OCI-LY1 (cell line): Measurements from ENCODE around the gene OR2V1.

Source experiments
- H2AFZ ChIP-seq: fragments of 200-600 bp; sonication (generic), shearing (Covaris generic); 2 replicates; pipeline ENCODE4 v1.6.0; 2014; ENCODE audit warnings: antibody characterized with exemption, mild to moderate bottlenecking, low read length
- H3F3A ChIP-seq: fragments of 200-600 bp; sonication (generic), shearing (Covaris generic); 2 replicates; pipeline ENCODE4 v1.6.0; 2014; ENCODE audit warnings: mild to moderate bottlenecking, antibody characterized with exemption, low read length, moderate library complexity; ENCODE audit not compliant: insufficient read depth
- H3K27ac ChIP-seq: fragments of 200-600 bp; sonication (generic); 2 replicates; pipeline ENCODE4 v1.5.1; 2014; ENCODE audit warnings: low read length, mixed run types, mild to moderate bottlenecking, low read depth; ENCODE audit not compliant: poor library complexity, severe bottlenecking
- H3K27me3 ChIP-seq: fragments of 200-600 bp; sonication (generic); 2 replicates; pipeline ENCODE4 v1.6.0; 2014; ENCODE audit warnings: antibody characterized with exemption, mild to moderate bottlenecking, low read length, moderate library complexity; ENCODE audit not compliant: insufficient read depth
- H3K36me3 ChIP-seq: fragments of 200-600 bp; sonication (generic); 2 replicates; pipeline ENCODE4 v1.6.1; 2014; ENCODE audit warnings: mild to moderate bottlenecking, antibody characterized with exemption, low read length, moderate library complexity, mixed read lengths; ENCODE audit not compliant: insufficient read depth
- H3K4me1 ChIP-seq: fragments of 200-600 bp; sonication (generic); 2 replicates; pipeline ENCODE4 v1.5.1; 2014; ENCODE audit warnings: mild to moderate bottlenecking, low read length, moderate library complexity; ENCODE audit not compliant: insufficient read depth, severe bottlenecking
- H3K4me2 ChIP-seq: fragments of 200-600 bp; sonication (generic), shearing (Covaris generic); 2 replicates; pipeline ENCODE4 v1.6.1; 2014; ENCODE audit warnings: low read length
- H3K4me3 ChIP-seq: fragments of 200-600 bp; sonication (generic); 2 replicates; pipeline ENCODE4 v1.5.1; 2014; ENCODE audit warnings: low read length, low read depth, mild to moderate bottlenecking, mixed read lengths; ENCODE audit not compliant: poor library complexity, severe bottlenecking
- H3K79me2 ChIP-seq: fragments of 200-600 bp; shearing (Covaris generic); 2 replicates; pipeline ENCODE4 v1.6.1; 2016; ENCODE audit warnings: mixed run types, low read length, mixed read lengths; ENCODE audit not compliant: insufficient read depth
- H3K9ac ChIP-seq: fragments of 200-600 bp; sonication (generic), shearing (Covaris generic); 2 replicates; pipeline ENCODE4 v1.6.1; 2014; ENCODE audit warnings: mild to moderate bottlenecking, low read length, mixed read lengths
- H3K9me2 ChIP-seq: fragments of 200-600 bp; sonication (generic), shearing (Covaris generic); 2 replicates; pipeline ENCODE4 v1.6.1; 2014; ENCODE audit warnings: low read depth, mild to moderate bottlenecking, low read length, mixed read lengths
- H3K9me3 ChIP-seq: fragments of 200-600 bp; shearing (Covaris generic); 2 replicates; pipeline ENCODE4 v1.6.1; 2014; ENCODE audit warnings: low read length, mixed read lengths
- H4K20me1 ChIP-seq: fragments of 200-600 bp; sonication (generic), shearing (Covaris generic); 2 replicates; pipeline ENCODE4 v1.6.0; 2016; ENCODE audit warnings: mild to moderate bottlenecking, low read length; ENCODE audit not compliant: insufficient read depth
- EZH2 ChIP-seq: fragments of 200-600 bp; sonication (generic), shearing (Covaris generic); IDR thresholded peaks from 2 replicates; pipeline ENCODE4 v1.8.0; 2017; ENCODE audit warnings: borderline replicate concordance, mixed run types, mild to moderate bottlenecking, antibody characterized with exemption, low read length, moderate library complexity, mixed read lengths
- TF ChIP-seq, protein P1 (sequence below): fragments of 200-600 bp; sonication (generic), shearing (Covaris generic); IDR thresholded peaks from 2 replicates; pipeline ENCODE4 v1.5.1; 2017; ENCODE audit warnings: mild to moderate bottlenecking, antibody characterized with exemption, low read length, moderate library complexity, mixed read lengths

OR2V1 gene

DNA sequence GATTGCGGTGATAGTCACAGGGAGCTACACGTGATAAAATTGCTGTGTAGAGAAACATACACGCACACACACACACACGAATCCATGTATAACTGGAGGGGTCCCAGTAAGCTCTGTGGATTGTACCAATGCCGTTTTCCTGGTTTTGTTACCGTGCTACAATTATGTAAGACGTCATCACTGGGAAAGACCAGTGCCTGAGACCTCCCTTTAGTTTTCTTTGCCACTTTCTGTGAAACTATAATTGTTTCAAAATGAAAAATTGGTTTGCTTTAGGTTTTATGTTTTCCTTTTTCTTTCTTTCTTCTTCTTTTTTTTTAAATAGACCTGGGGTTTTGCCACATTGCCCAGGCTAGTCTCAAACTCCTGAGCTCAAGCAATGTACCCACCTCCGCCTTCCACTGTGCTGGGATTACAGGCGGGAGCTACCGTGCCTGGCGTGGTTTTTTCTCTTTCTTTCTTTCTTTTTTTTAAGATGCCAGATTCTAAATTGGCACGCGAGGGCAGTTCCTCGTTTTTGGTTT lies 37.7 kb upstream of the OR2V1 start:
- H3K9me3 ChIP-seq = no peaks in the 10 kb centered on the region
- peak overlapping the region; percentile 84 for H3K27ac ChIP-seq
- H3K4me2 ChIP-seq = peak overlapping the region; percentile 63
- TF ChIP-seq, protein P1, sequence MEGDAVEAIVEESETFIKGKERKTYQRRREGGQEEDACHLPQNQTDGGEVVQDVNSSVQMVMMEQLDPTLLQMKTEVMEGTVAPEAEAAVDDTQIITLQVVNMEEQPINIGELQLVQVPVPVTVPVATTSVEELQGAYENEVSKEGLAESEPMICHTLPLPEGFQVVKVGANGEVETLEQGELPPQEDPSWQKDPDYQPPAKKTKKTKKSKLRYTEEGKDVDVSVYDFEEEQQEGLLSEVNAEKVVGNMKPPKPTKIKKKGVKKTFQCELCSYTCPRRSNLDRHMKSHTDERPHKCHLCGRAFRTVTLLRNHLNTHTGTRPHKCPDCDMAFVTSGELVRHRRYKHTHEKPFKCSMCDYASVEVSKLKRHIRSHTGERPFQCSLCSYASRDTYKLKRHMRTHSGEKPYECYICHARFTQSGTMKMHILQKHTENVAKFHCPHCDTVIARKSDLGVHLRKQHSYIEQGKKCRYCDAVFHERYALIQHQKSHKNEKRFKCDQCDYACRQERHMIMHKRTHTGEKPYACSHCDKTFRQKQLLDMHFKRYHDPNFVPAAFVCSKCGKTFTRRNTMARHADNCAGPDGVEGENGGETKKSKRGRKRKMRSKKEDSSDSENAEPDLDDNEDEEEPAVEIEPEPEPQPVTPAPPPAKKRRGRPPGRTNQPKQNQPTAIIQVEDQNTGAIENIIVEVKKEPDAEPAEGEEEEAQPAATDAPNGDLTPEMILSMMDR = no peak
- TF ChIP-seq EZH2 = no peak
- H3K9ac ChIP-seq = peak overlapping the region; percentile 12; the same call in 1 of the 2 replicates
- H3K27me3 ChIP-seq = no peaks in the 10 kb centered on the region
- no peaks in the 10 kb centered on the region for H3K36me3 ChIP-seq
- H3F3A ChIP-seq = peaks cover 5% of the 10 kb centered on the region; the same call in 1 of the 2 replicates
- H3K4me1 ChIP-seq = peaks cover 78% of the 10 kb centered on the region
- no peaks in the 10 kb centered on the region for H3K79me2 ChIP-seq
- H4K20me1 ChIP-seq = no peaks in the 10 kb centered on the region
- H3K4me3 ChIP-seq = peak overlapping the region; percentile 56
- H2AFZ ChIP-seq = no peak overlapping the region
- no peaks in the 10 kb centered on the region for H3K9me2 ChIP-seq

DNA sequence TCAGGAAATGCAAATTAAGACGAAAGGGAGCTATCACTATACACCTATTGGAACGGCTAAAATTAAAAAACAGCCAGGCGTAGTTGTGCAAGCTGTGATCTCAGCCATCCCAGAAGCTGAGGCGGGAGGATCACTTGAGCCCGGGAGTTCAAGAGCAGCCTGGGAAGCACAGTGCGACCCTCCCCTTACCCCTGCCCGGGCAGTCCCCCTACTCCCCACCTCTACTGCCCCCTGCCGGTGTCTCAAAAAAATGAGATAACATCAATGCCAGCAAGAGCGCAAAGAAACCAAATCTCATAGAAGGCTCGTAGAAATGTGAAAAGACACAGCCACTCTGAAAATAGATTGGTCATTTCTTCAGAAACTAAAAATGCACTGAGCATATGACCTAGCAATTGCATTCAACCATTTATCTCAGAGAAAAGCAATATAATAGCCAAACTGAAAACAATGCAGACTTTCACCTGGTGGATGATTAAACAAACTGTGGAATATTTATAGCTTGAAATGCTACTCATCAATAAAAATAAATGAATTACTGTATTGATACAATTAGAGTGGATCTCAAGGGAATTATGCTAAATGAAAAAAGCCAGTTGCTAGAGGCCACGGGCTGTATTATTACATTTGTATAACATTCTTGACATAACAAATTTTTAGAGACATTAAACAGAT lies 37.0 kb upstream of the OR2V1 start:
- peak overlapping the region; percentile 56 for H3K4me3 ChIP-seq
- H3K4me1 ChIP-seq = peaks cover 81% of the 10 kb centered on the region
- no peak overlapping the region for H2AFZ ChIP-seq

DNA sequence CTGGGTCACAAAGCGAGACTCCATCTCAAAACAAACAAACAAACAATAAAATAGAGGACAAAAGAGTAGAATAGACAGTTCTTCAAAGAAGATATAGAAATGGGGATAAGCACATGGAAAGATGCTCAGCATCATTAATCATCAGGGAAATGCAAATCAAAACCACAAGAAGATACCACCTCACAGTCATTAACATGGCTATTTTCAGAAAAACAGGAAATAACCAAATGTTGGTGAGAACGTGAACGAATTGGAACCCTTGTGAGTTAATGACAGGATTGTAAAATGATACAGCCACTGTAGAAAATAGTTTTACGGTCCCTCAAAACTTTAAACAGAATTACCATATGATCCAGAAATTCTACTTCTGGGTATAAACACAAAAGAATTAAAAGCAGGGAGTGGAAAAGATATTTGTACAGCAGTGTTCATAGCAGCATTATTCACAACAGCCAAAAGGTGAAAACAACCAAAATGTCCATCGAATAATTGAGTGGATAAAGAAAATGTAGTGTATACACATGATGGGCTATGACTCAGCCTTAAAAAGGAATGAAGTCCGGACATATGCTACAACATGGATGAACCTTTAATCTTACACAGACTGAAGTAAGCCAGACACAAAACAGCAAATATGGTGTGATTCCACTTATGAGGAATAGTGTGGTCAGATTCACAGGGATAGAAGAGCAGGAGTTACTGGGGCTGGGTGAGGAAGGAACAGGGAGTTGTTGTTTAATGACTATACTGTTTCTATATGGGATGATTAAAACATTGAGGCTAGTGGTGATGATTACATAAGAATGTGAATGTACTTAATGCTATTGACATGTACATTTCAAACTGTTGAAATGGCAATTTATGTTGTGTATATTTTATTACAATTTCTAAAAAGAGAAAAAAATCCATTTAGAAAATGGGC lies 36.1 kb upstream of the OR2V1 start:
- H3K36me3 ChIP-seq = no peaks in the 10 kb centered on the region
- H3K4me2 ChIP-seq = peak overlapping the region; percentile 63
- H3K27ac ChIP-seq = peak overlapping the region; percentile 84
- TF ChIP-seq, protein P1 = no peak
- TF ChIP-seq EZH2 = no peak
- H3K79me2 ChIP-seq = no peaks in the 10 kb centered on the region
- H4K20me1 ChIP-seq = no peaks in the 10 kb centered on the region
- peak overlapping the region; percentile 56 for H3K4me3 ChIP-seq
- peak overlapping the region; percentile 12; the same call in 1 of the 2 replicates for H3K9ac ChIP-seq
- H3K27me3 ChIP-seq = no peaks in the 10 kb centered on the region
- H2AFZ ChIP-seq = no peak overlapping the region
- peaks cover 5% of the 10 kb centered on the region; the same call in 1 of the 2 replicates for H3F3A ChIP-seq
- no peaks in the 10 kb centered on the region for H3K9me3 ChIP-seq
- H3K4me1 ChIP-seq = peaks cover 79% of the 10 kb centered on the region
- no peaks in the 10 kb centered on the region for H3K9me2 ChIP-seq

More for the DNA sequence above, 37.0 kb upstream of the OR2V1 start:
- Histone ChIP-seq H3F3A (peaks cover 5% of the 10 kb centered on the region; the same call in 1 of the 2 replicates), H3K27me3 (no peaks in the 10 kb centered on the region), H3K36me3 (no peaks in the 10 kb centered on the region), H3K9ac (peak overlapping the region; percentile 12; the same call in 1 of the 2 replicates), H3K27ac (peak overlapping the region; percentile 84), H3K9me2 (no peaks in the 10 kb centered on the region), H4K20me1 (no peaks in the 10 kb centered on the region), H3K79me2 (no peaks in the 10 kb centered on the region), H3K9me3 (no peaks in the 10 kb centered on the region), H3K4me2 (peak overlapping the region; percentile 63)
- TF ChIP-seq EZH2 = no peak
- TF ChIP-seq, protein P1 = peak; percentile 87
